Measurements from ENCODE around the gene PPP3CA. TPM values are rescaled to one million over a fixed set of nuclear protein-coding genes. Genes with fewer than 3 reads are reported as not detected.

Gene PPP3CA
- total RNA-seq, 4 donors from 2014 or later = 38.5 to 46.7 (median 40.6) TPM

GRCh38 chr4:100989401-100989800, 357.9 kb downstream of the PPP3CA start:
- no peak overlapping the region for H3K4me3 ChIP-seq (ENCODE audit: low read depth, poor library complexity, severe bottlenecking)
- intact Hi-C loops (cut with DNase I; ENCODE audit: low total_unique reads) = no loop called here
- DNase-seq (ENCODE audit: low spot score in 2 of 2) = no peak
- TF ChIP-seq, protein P1, sequence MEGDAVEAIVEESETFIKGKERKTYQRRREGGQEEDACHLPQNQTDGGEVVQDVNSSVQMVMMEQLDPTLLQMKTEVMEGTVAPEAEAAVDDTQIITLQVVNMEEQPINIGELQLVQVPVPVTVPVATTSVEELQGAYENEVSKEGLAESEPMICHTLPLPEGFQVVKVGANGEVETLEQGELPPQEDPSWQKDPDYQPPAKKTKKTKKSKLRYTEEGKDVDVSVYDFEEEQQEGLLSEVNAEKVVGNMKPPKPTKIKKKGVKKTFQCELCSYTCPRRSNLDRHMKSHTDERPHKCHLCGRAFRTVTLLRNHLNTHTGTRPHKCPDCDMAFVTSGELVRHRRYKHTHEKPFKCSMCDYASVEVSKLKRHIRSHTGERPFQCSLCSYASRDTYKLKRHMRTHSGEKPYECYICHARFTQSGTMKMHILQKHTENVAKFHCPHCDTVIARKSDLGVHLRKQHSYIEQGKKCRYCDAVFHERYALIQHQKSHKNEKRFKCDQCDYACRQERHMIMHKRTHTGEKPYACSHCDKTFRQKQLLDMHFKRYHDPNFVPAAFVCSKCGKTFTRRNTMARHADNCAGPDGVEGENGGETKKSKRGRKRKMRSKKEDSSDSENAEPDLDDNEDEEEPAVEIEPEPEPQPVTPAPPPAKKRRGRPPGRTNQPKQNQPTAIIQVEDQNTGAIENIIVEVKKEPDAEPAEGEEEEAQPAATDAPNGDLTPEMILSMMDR (IDR thresholded peaks at IDR 0.05) = no peak
- no peak for TF ChIP-seq POLR2A (IDR thresholded peaks at IDR 0.05)

GRCh38 chr4:100988876-100989275, 358.4 kb downstream of the PPP3CA start:
- TF ChIP-seq, protein P1 (IDR thresholded peaks at IDR 0.05) = no peak
- no peak for TF ChIP-seq POLR2A (IDR thresholded peaks at IDR 0.05)
- DNase-seq (ENCODE audit: low spot score in 2 of 2) = no peak
- intact Hi-C loops (cut with DNase I; ENCODE audit: low total_unique reads) = no loop called here
- no peak overlapping the region for H3K4me3 ChIP-seq (ENCODE audit: low read depth, poor library complexity, severe bottlenecking)
- 46 to 49% methylated on average over 4 of the region's 4 CpGs for WGBS, 2 donors

- intact Hi-C loops (cut with DNase I; ENCODE audit: low total_unique reads) = no loop called here
- TF ChIP-seq, protein P1 (IDR thresholded peaks at IDR 0.05) = no peak
- no peak for TF ChIP-seq POLR2A (IDR thresholded peaks at IDR 0.05)
- no peak overlapping the region for H3K4me3 ChIP-seq (ENCODE audit: low read depth, poor library complexity, severe bottlenecking)
- 83 to 84% methylated on average over 8 of the region's 8 CpGs for WGBS, 2 donors
- DNase-seq (ENCODE audit: low spot score in 2 of 2) = no peak
These were observed 360.9 kb downstream of the PPP3CA start for GRCh38 chr4:100986360-100986868.

- intact Hi-C loops (cut with DNase I; ENCODE audit: low total_unique reads) = no loop called here
- 68 to 85% methylated on average over 3 of the region's 3 CpGs for WGBS, 2 donors
- DNase-seq (ENCODE audit: low spot score in 2 of 2) = no peak
- TF ChIP-seq POLR2A (IDR thresholded peaks at IDR 0.05) = no peak
- TF ChIP-seq, protein P1 (IDR thresholded peaks at IDR 0.05) = no peak
- H3K4me3 ChIP-seq (ENCODE audit: low read depth, poor library complexity, severe bottlenecking) = no peak overlapping the region
These were observed 361.8 kb downstream of the PPP3CA start for GRCh38 chr4:100985576-100985975.

DNA sequence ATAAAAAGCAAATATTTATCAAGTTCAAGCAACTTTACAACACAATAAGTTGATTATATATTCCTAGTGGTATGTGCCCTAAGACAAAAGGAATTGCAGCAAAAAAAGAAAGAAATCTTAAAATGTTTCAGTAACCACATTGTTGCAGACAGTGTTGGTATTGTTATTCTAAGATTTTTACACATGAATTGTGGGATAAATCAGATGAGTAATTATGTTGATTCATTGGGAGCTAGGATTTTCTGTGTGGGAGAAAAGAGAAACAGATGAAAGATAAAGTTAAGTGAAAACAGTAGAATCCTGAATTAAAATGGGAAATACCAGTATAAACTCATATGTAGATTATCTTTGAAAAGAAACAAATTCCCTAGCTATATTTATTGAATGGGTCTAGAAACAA, 362.4 kb downstream of the PPP3CA start:
- intact Hi-C loops (cut with DNase I; ENCODE audit: low total_unique reads) = no loop called here
- no peak for DNase-seq (ENCODE audit: low spot score in 2 of 2)
- TF ChIP-seq, protein P1 (IDR thresholded peaks at IDR 0.05) = no peak
- TF ChIP-seq POLR2A (IDR thresholded peaks at IDR 0.05) = no peak
- no peak overlapping the region for H3K4me3 ChIP-seq (ENCODE audit: low read depth, poor library complexity, severe bottlenecking)

GRCh38 chr4:100983426-100983825, 363.9 kb downstream of the PPP3CA start:
- no peak for DNase-seq (ENCODE audit: low spot score in 2 of 2)
- H3K4me3 ChIP-seq (ENCODE audit: low read depth, poor library complexity, severe bottlenecking) = no peak overlapping the region
- TF ChIP-seq POLR2A (IDR thresholded peaks at IDR 0.05) = no peak
- TF ChIP-seq, protein P1 (IDR thresholded peaks at IDR 0.05) = no peak
- intact Hi-C loops (cut with DNase I; ENCODE audit: low total_unique reads) = no loop called here
- WGBS, 2 donors = 69 to 72% methylated on average over 1 of the region's 1 CpG

All from lower leg skin (tissue), 4 donors.